OCI-LY1 (cell line): Measurements from ENCODE around the gene TRAFD1.

Experiments used
- CTCF ChIP-seq: fragments of 200-600 bp; sonication (generic), shearing (Covaris generic); IDR thresholded peaks from 2 replicates; pipeline ENCODE4 v1.5.1; 2017; ENCODE audit warnings: mild to moderate bottlenecking, antibody characterized with exemption, low read length, moderate library complexity, mixed read lengths
- EZH2 ChIP-seq: fragments of 200-600 bp; sonication (generic), shearing (Covaris generic); IDR thresholded peaks from 2 replicates; pipeline ENCODE4 v1.8.0; 2017; ENCODE audit warnings: borderline replicate concordance, mixed run types, mild to moderate bottlenecking, antibody characterized with exemption, low read length, moderate library complexity, mixed read lengths

GRCh38 chr12:112159146-112159541 lies 33.8 kb downstream of the TRAFD1 start:
- TF ChIP-seq EZH2 (no peak), CTCF (no peak)
